HG03565 (cell line): ENCODE results near the gene JMJD6.
"Not testable (repeated sequence)": the region's sequence is repeated elsewhere in the genome, so short reads cannot be mapped to it uniquely, and the experiment has no call there.

Experiments used
- ATAC-seq: cut with Tn5 transposase; IDR thresholded peaks from one replicate; pipeline ENCODE4 v1.9.1; 2021; ENCODE audit warnings: mild to moderate bottlenecking, moderate library complexity; ENCODE audit not compliant: unreplicated experiment

The JMJD6 gene

GRCh38 chr17:76726231-76726775 lies at the start of gene JMJD6:
Gene JMJD6 (minus strand): TSS chr17:76726606. CDS start chr17:76726475, 131 bp downstream.
- peak; percentile 43 for ATAC-seq

- ATAC-seq: no peak
Observed at GRCh38 chr17:76775021-76775600, 48.7 kb upstream of the JMJD6 start.

GRCh38 chr17:76772842-76773525 lies 46.6 kb upstream of the JMJD6 start:
- no peak for ATAC-seq

GRCh38 chr17:76758570-76758969 lies 32.2 kb upstream of the JMJD6 start:
- ATAC-seq: no peak

GRCh38 chr17:76757256-76757655 lies 30.9 kb upstream of the JMJD6 start:
- no peak for ATAC-seq

- ATAC-seq: no peak
Observed at GRCh38 chr17:76755285-76755684, 28.9 kb upstream of the JMJD6 start.

GRCh38 chr17:76753061-76753961 lies 26.9 kb upstream of the JMJD6 start:
- no peak for ATAC-seq

- no peak for ATAC-seq
Observed at GRCh38 chr17:76752006-76752405, 25.6 kb upstream of the JMJD6 start.

GRCh38 chr17:76751416-76751993 lies 25.1 kb upstream of the JMJD6 start:
- ATAC-seq: no peak

- ATAC-seq: no peak
Observed at GRCh38 chr17:76748657-76749056, 22.3 kb upstream of the JMJD6 start.

GRCh38 chr17:76747716-76748363 lies 21.4 kb upstream of the JMJD6 start:
- no peak for ATAC-seq

- not testable (repeated sequence) for ATAC-seq
Observed at GRCh38 chr17:76745785-76746184, 19.4 kb upstream of the JMJD6 start.

- ATAC-seq: no peak
Observed at GRCh38 chr17:76744747-76745146, 18.3 kb upstream of the JMJD6 start.

GRCh38 chr17:76742958-76743357 lies 16.6 kb upstream of the JMJD6 start:
- ATAC-seq: no peak

- ATAC-seq: no peak
Observed at GRCh38 chr17:76740329-76741118, 14.1 kb upstream of the JMJD6 start.

GRCh38 chr17:76739568-76740115 lies 13.2 kb upstream of the JMJD6 start:
- not testable (repeated sequence) for ATAC-seq

- no peak for ATAC-seq
Observed at GRCh38 chr17:76738468-76738850, 12.1 kb upstream of the JMJD6 start.

GRCh38 chr17:76737676-76738467 lies 11.5 kb upstream of the JMJD6 start, which contains the start of gene MFSD11:
Gene MFSD11 (plus strand): TSS chr17:76738119. CDS start chr17:76738353, 234 bp downstream.
- peak; percentile 43 for ATAC-seq
